ENCODE results near the gene ADH7. TPM values are rescaled to one million over a fixed set of nuclear protein-coding genes. Genes with fewer than 3 reads are reported as not detected.

Gene ADH7
- not detected for total RNA-seq
- not detected for polyA plus RNA-seq
- long read RNA-seq, donor 1 = 0 reads
- long read RNA-seq, donor 2 = 0 reads
- long read RNA-seq, donor 3 = 0 reads

GRCh38 chr4:99435154-99435553 lies at the start of gene ADH7:
Gene ADH7 (minus strand): TSS chr4:99435342. CDS start chr4:99435233, 109 bp downstream.
- no peaks in the 10 kb centered on the region for H3K27me3 ChIP-seq
- no peak within 1 kb of the TSS for H3K27ac ChIP-seq
- no peaks in the 10 kb centered on the region for H3K36me3 ChIP-seq
- no peak within 1 kb of the TSS for H3K4me3 ChIP-seq
- peaks cover 5% of the 10 kb centered on the region for H3K4me1 ChIP-seq (ENCODE audit: insufficient read depth)
- intact Hi-C loops (cut with DNase I) = no loop called here
- DNase-seq = no peak
- no peaks in the 10 kb centered on the region for H3K9me3 ChIP-seq
- TF ChIP-seq, protein P1, sequence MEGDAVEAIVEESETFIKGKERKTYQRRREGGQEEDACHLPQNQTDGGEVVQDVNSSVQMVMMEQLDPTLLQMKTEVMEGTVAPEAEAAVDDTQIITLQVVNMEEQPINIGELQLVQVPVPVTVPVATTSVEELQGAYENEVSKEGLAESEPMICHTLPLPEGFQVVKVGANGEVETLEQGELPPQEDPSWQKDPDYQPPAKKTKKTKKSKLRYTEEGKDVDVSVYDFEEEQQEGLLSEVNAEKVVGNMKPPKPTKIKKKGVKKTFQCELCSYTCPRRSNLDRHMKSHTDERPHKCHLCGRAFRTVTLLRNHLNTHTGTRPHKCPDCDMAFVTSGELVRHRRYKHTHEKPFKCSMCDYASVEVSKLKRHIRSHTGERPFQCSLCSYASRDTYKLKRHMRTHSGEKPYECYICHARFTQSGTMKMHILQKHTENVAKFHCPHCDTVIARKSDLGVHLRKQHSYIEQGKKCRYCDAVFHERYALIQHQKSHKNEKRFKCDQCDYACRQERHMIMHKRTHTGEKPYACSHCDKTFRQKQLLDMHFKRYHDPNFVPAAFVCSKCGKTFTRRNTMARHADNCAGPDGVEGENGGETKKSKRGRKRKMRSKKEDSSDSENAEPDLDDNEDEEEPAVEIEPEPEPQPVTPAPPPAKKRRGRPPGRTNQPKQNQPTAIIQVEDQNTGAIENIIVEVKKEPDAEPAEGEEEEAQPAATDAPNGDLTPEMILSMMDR (IDR thresholded peaks at IDR 0.05) = no peak
- no peak for TF ChIP-seq POLR2A (IDR thresholded peaks at IDR 0.05)
- TF ChIP-seq EP300 (IDR thresholded peaks at IDR 0.05) = no peak
- 82 to 90% (median 89%) methylated on average over 1 of the region's 1 CpG for WGBS, 3 donors

GRCh38 chr4:99483636-99484035 lies 48.5 kb upstream of the ADH7 start:
- H3K9me3 ChIP-seq = peaks cover 0 to 10% of the 10 kb centered on the region in 2 donors
- intact Hi-C loops (cut with DNase I) = no loop called here
- H3K27ac ChIP-seq = no peak overlapping the region
- no peak for TF ChIP-seq POLR2A (IDR thresholded peaks at IDR 0.05)
- TF ChIP-seq, protein P1 (IDR thresholded peaks at IDR 0.05) = no peak
- TF ChIP-seq EP300 (IDR thresholded peaks at IDR 0.05) = no peak
- H3K4me3 ChIP-seq = no peak overlapping the region
- H3K4me1 ChIP-seq (ENCODE audit: insufficient read depth) = peaks cover 2% of the 10 kb centered on the region
- H3K27me3 ChIP-seq = no peaks in the 10 kb centered on the region
- WGBS, 3 donors = 75 to 93% (median 84%) methylated on average over 1 of the region's 1 CpG
- H3K36me3 ChIP-seq = no peaks in the 10 kb centered on the region
- no peak for DNase-seq

- intact Hi-C loops (cut with DNase I) = no loop called here
- DNase-seq = no peak
- no peaks in the 10 kb centered on the region for H3K4me1 ChIP-seq (ENCODE audit: insufficient read depth)
- 81 to 84% (median 83%) methylated on average over 1 of the region's 1 CpG for WGBS, 3 donors
- no peaks in the 10 kb centered on the region for H3K27me3 ChIP-seq
- TF ChIP-seq, protein P1 (IDR thresholded peaks at IDR 0.05) = no peak
- TF ChIP-seq EP300 (IDR thresholded peaks at IDR 0.05) = no peak
- no peak for TF ChIP-seq POLR2A (IDR thresholded peaks at IDR 0.05)
- no peaks in the 10 kb centered on the region for H3K36me3 ChIP-seq
- no peak overlapping the region for H3K4me3 ChIP-seq
- no peak overlapping the region for H3K27ac ChIP-seq
- no peaks in the 10 kb centered on the region for H3K9me3 ChIP-seq
Observed at GRCh38 chr4:99473131-99473530, 38.0 kb upstream of the ADH7 start.

GRCh38 chr4:99471896-99472295 lies 36.8 kb upstream of the ADH7 start:
- WGBS, 3 donors = 25 to 39% (median 37%) methylated on average over 1 of the region's 1 CpG
- Histone ChIP-seq H3K27ac (no peak overlapping the region), H3K9me3 (no peaks in the 10 kb centered on the region), H3K4me3 (no peak overlapping the region), H3K27me3 (no peaks in the 10 kb centered on the region), H3K36me3 (no peaks in the 10 kb centered on the region), H3K4me1 (ENCODE audit: insufficient read depth) (no peaks in the 10 kb centered on the region)
- DNase-seq = no peak
- intact Hi-C loops (cut with DNase I) = no loop called here
- no peak for TF ChIP-seq EP300 (IDR thresholded peaks at IDR 0.05)

- DNase-seq = no peak
- H3K36me3 ChIP-seq = no peaks in the 10 kb centered on the region
- TF ChIP-seq POLR2A (IDR thresholded peaks at IDR 0.05) (no peak), EP300 (IDR thresholded peaks at IDR 0.05) (no peak)
- TF ChIP-seq, protein P1 (IDR thresholded peaks at IDR 0.05) = no peak
- H3K9me3 ChIP-seq = no peaks in the 10 kb centered on the region
- H3K27me3 ChIP-seq = no peaks in the 10 kb centered on the region
- intact Hi-C loops (cut with DNase I) = no loop called here
- no peak overlapping the region for H3K27ac ChIP-seq
- H3K4me1 ChIP-seq (ENCODE audit: insufficient read depth) = no peaks in the 10 kb centered on the region
- no peak overlapping the region for H3K4me3 ChIP-seq
Observed at GRCh38 chr4:99471349-99471748, 36.2 kb upstream of the ADH7 start.

Measured in ovary (tissue), 10 donors.